Thyroid gland (tissue), 4 donors: ENCODE results near the gene HS6ST2.

Experiments used
- POLR2A ChIP-seq, 2 donors: fragments of 450-650 bp; IDR thresholded peaks; one replicate each; pipeline ENCODE4 v1.6.1; 2017; ENCODE audit warnings: antibody characterized with exemption in 2 of 2, mild to moderate bottlenecking in 2 of 2, moderate library complexity in 1 of 2
- TF ChIP-seq, protein P1 (sequence below), 6 experiments: fragments of 200-600 bp in 3 of 6; fragments of 450-650 bp in 3 of 6; sonication (generic) in 3 of 6; IDR thresholded peaks; one replicate each; pipeline ENCODE4 v1.5.1; 2016 to 2019; ENCODE audit warnings: antibody characterized with exemption in 6 of 6, mild to moderate bottlenecking in 2 of 6, inconsistent platforms in 1 of 6, moderate library complexity in 1 of 6

DNA sequence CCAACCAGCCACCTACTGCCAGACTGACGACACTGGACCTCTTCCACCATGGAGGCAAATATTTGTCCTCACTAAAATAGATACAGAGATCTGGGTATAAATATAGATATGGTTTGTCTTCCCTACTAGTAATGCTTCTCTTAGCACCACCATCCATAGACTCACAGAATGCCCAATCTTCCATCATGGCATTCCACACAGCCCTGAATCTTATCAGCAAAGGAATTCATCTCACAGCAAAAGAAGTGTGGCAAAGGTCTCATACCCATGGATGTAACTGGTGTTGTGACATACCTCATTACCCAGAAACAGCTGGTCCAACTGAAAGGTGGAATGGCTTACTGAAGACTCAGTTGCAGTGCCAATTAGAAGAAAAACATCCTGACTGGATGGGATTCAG is 47.2 kb upstream of the HS6ST2 start:
- TF ChIP-seq, protein P1, sequence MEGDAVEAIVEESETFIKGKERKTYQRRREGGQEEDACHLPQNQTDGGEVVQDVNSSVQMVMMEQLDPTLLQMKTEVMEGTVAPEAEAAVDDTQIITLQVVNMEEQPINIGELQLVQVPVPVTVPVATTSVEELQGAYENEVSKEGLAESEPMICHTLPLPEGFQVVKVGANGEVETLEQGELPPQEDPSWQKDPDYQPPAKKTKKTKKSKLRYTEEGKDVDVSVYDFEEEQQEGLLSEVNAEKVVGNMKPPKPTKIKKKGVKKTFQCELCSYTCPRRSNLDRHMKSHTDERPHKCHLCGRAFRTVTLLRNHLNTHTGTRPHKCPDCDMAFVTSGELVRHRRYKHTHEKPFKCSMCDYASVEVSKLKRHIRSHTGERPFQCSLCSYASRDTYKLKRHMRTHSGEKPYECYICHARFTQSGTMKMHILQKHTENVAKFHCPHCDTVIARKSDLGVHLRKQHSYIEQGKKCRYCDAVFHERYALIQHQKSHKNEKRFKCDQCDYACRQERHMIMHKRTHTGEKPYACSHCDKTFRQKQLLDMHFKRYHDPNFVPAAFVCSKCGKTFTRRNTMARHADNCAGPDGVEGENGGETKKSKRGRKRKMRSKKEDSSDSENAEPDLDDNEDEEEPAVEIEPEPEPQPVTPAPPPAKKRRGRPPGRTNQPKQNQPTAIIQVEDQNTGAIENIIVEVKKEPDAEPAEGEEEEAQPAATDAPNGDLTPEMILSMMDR (IDR thresholded peaks at IDR 0.05) = no peak
- no peak for TF ChIP-seq POLR2A (IDR thresholded peaks at IDR 0.05)
